ENCODE measurements around the gene CFAP57.

Gene CFAP57

DNA sequence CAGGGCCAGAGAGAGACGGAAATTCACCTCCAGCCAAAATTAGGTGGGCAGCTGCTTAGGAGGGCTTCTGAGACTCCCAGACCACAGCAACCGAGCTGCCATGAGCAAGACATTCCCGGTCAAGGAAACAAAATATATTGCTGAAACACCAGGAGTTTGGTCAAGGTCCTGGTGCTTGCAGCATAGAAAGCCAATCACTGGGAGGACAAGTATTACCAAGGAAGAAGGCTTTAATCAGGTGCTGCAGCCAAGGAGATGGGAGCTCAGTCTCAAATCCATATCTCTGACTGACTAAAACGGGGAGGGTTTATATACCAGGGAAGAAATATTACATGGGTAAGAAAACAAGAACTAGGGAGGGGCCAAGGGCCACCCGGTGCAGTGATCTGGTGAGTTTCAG, 78.9 kb downstream of the CFAP57 start:
- H3K27me3 ChIP-seq (replicated peaks; ENCODE audit: control insufficient read depth, insufficient read depth, low read length, poor library complexity, severe bottlenecking) = no peaks in the 10 kb centered on the region
- H3K9me3 ChIP-seq (ENCODE audit: control insufficient read depth, low read length) = no peaks in the 10 kb centered on the region
- H3K27ac ChIP-seq (ENCODE audit: insufficient read depth, low read length, poor library complexity, severe bottlenecking) = no peak overlapping the region
- no peaks in the 10 kb centered on the region for H3K36me3 ChIP-seq (ENCODE audit: control insufficient read depth, insufficient read depth, low read length)
- H3K4me3 ChIP-seq (ENCODE audit: insufficient read depth, low read depth, low read length, poor library complexity, severe bottlenecking) = no peak overlapping the region
- no peaks in the 10 kb centered on the region for H3K4me1 ChIP-seq (ENCODE audit: control insufficient read depth, insufficient read depth, low read length, poor library complexity, severe bottlenecking)
- DNase-seq = no peak

DNA sequence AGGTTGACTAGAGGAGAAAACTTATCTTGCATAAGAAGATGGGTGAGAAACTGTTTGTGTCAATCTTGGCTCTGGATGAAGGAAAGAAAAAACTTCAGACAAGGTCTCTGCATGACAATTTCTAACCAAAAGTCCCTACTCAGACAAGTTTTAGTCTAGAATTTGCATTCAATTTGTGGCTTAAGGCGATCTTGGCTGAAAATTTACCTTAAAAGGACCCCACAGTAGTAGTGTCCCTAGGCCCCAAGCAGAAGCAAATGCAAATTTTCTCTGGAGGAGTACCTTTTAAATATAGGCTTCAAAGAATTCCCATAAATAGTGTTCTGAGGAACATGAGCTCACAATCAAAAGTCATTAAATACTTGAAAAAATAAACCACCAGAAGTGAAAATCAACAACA, 80.1 kb downstream of the CFAP57 start:
- H3K36me3 ChIP-seq (ENCODE audit: control insufficient read depth, insufficient read depth, low read length) = no peaks in the 10 kb centered on the region
- no peak overlapping the region for H3K27ac ChIP-seq (ENCODE audit: insufficient read depth, low read length, poor library complexity, severe bottlenecking)
- no peaks in the 10 kb centered on the region for H3K9me3 ChIP-seq (ENCODE audit: control insufficient read depth, low read length)
- H3K4me1 ChIP-seq (ENCODE audit: control insufficient read depth, insufficient read depth, low read length, poor library complexity, severe bottlenecking) = no peaks in the 10 kb centered on the region
- H3K27me3 ChIP-seq (replicated peaks; ENCODE audit: control insufficient read depth, insufficient read depth, low read length, poor library complexity, severe bottlenecking) = no peaks in the 10 kb centered on the region
- no peak for DNase-seq
- H3K4me3 ChIP-seq (ENCODE audit: insufficient read depth, low read depth, low read length, poor library complexity, severe bottlenecking) = no peak overlapping the region

DNA sequence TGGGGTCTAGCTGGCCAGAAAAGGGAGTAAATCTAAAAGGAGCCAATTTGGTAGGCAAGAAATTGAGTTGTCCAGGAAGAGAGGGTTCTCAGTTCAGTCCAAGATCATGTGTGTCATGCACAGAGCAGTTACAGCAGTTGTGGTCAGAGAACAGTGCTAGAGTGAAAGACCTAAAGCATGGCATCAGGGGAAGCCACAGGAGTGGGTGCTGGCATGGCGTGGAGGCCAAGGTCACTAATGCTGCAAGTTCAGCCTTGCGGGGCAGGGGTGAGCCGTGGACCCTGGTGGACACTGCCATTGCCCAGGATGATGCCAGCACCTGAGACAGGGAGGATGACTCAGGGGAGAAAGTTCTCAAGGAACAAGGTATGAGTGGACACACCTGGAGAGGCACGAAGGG, 81.0 kb downstream of the CFAP57 start:
- no peak overlapping the region for H3K27ac ChIP-seq (ENCODE audit: insufficient read depth, low read length, poor library complexity, severe bottlenecking)
- H3K9me3 ChIP-seq (ENCODE audit: control insufficient read depth, low read length) = no peaks in the 10 kb centered on the region
- H3K4me1 ChIP-seq (ENCODE audit: control insufficient read depth, insufficient read depth, low read length, poor library complexity, severe bottlenecking) = no peaks in the 10 kb centered on the region
- H3K36me3 ChIP-seq (ENCODE audit: control insufficient read depth, insufficient read depth, low read length) = no peaks in the 10 kb centered on the region
- no peak overlapping the region for H3K4me3 ChIP-seq (ENCODE audit: insufficient read depth, low read depth, low read length, poor library complexity, severe bottlenecking)
- no peaks in the 10 kb centered on the region for H3K27me3 ChIP-seq (replicated peaks; ENCODE audit: control insufficient read depth, insufficient read depth, low read length, poor library complexity, severe bottlenecking)
- no peak for DNase-seq

DNA sequence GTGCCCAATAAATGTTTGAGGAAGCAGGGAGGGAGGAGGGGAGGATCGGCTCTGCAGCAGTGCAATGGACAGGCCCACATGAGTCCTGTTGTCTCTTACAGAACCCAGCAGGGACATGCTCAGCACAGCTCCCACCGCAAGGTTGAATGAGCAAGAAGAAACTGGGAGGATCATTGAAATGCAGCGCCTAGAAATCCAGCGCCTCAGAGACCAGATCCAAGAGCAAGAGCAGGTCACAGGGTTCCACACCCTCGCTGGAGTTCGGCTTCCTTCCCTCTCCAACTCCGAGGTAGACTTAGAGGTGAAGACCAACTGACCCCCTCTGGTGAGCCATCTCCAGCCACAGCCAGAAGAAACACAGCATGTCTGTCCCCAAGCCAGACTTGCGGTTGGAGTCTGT, 81.7 kb downstream of the CFAP57 start:
- H3K9me3 ChIP-seq (ENCODE audit: control insufficient read depth, low read length) = no peaks in the 10 kb centered on the region
- H3K36me3 ChIP-seq (ENCODE audit: control insufficient read depth, insufficient read depth, low read length) = no peaks in the 10 kb centered on the region
- H3K4me1 ChIP-seq (ENCODE audit: control insufficient read depth, insufficient read depth, low read length, poor library complexity, severe bottlenecking) = no peaks in the 10 kb centered on the region
- H3K27me3 ChIP-seq (replicated peaks; ENCODE audit: control insufficient read depth, insufficient read depth, low read length, poor library complexity, severe bottlenecking) = no peaks in the 10 kb centered on the region
- no peak overlapping the region for H3K4me3 ChIP-seq (ENCODE audit: insufficient read depth, low read depth, low read length, poor library complexity, severe bottlenecking)
- H3K27ac ChIP-seq (ENCODE audit: insufficient read depth, low read length, poor library complexity, severe bottlenecking) = no peak overlapping the region
- DNase-seq = no peak

- DNase-seq = no peak
- no peaks in the 10 kb centered on the region for H3K9me3 ChIP-seq (ENCODE audit: control insufficient read depth, low read length)
These were observed 83.5 kb downstream of the CFAP57 start for GRCh38 chr1:43255438-43256210.

DNA sequence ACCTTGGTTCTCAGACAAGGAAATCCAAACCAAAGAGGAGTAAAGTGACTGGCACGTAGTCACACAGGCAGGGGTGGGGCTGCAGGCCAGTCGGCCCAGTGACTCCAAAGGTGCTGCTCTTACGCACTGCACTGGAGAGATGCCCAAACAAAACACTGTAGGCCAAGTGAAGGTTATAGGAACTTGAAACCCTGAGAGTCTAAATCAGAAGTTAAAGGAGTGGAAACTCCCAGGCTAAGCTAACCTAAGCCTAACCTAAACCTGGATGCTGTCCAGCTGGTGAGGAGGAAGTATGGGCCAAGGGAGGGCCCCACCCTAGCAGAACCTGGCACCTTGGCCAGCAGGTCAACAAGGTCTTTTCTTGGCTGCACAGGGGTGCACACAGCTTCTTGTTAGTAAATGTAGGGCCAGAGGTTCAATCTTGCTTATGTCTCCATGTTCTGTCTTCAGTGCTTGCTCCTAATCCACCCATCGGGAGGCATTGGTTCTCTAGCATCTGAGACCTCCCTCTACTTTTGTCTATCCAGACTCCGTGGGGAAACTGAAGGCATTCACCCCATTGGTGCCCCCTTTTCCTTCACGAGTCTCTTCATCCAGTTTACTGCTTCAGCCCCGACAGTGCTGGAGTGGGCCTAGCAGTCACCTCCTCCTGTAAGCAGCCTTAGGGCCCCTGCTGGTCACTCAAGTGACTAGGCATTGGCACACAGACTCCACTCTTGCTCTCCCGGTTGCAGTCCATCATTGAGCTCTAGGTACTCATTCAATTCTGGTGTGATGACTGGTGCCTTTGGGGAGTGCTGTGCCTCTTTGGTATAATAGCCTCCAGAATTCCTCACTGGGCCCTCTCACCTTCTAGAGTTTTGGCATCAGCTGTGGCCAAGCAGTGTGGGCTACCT, 84.8 kb downstream of the CFAP57 start:
- no peaks in the 10 kb centered on the region for H3K9me3 ChIP-seq (ENCODE audit: control insufficient read depth, low read length)
- H3K27me3 ChIP-seq (replicated peaks; ENCODE audit: control insufficient read depth, insufficient read depth, low read length, poor library complexity, severe bottlenecking) = no peaks in the 10 kb centered on the region
- no peaks in the 10 kb centered on the region for H3K36me3 ChIP-seq (ENCODE audit: control insufficient read depth, insufficient read depth, low read length)
- no peak for DNase-seq
- H3K4me1 ChIP-seq (ENCODE audit: control insufficient read depth, insufficient read depth, low read length, poor library complexity, severe bottlenecking) = no peaks in the 10 kb centered on the region
- no peak overlapping the region for H3K27ac ChIP-seq (ENCODE audit: insufficient read depth, low read length, poor library complexity, severe bottlenecking)
- no peak overlapping the region for H3K4me3 ChIP-seq (ENCODE audit: insufficient read depth, low read depth, low read length, poor library complexity, severe bottlenecking)

More at GRCh38 chr1:43255438-43256210, 83.5 kb downstream of the CFAP57 start:
- no peaks in the 10 kb centered on the region for H3K36me3 ChIP-seq (ENCODE audit: control insufficient read depth, insufficient read depth, low read length)
- no peak overlapping the region for H3K27ac ChIP-seq (ENCODE audit: insufficient read depth, low read length, poor library complexity, severe bottlenecking)
- no peaks in the 10 kb centered on the region for H3K27me3 ChIP-seq (replicated peaks; ENCODE audit: control insufficient read depth, insufficient read depth, low read length, poor library complexity, severe bottlenecking)
- no peak overlapping the region for H3K4me3 ChIP-seq (ENCODE audit: insufficient read depth, low read depth, low read length, poor library complexity, severe bottlenecking)
- no peaks in the 10 kb centered on the region for H3K4me1 ChIP-seq (ENCODE audit: control insufficient read depth, insufficient read depth, low read length, poor library complexity, severe bottlenecking)

- Histone ChIP-seq H3K27ac (ENCODE audit: insufficient read depth, low read length, poor library complexity, severe bottlenecking) (no peak overlapping the region), H3K36me3 (ENCODE audit: control insufficient read depth, insufficient read depth, low read length) (no peaks in the 10 kb centered on the region), H3K27me3 (replicated peaks; ENCODE audit: control insufficient read depth, insufficient read depth, low read length, poor library complexity, severe bottlenecking) (no peaks in the 10 kb centered on the region), H3K9me3 (ENCODE audit: control insufficient read depth, low read length) (no peaks in the 10 kb centered on the region), H3K4me1 (ENCODE audit: control insufficient read depth, insufficient read depth, low read length, poor library complexity, severe bottlenecking) (no peaks in the 10 kb centered on the region), H3K4me3 (ENCODE audit: insufficient read depth, low read depth, low read length, poor library complexity, severe bottlenecking) (no peak overlapping the region)
- no peak for DNase-seq
These were observed 86.2 kb downstream of the CFAP57 start for GRCh38 chr1:43258370-43258769.

- no peak for DNase-seq
- Histone ChIP-seq H3K36me3 (ENCODE audit: control insufficient read depth, insufficient read depth, low read length) (no peaks in the 10 kb centered on the region), H3K9me3 (ENCODE audit: control insufficient read depth, low read length) (no peaks in the 10 kb centered on the region), H3K4me3 (ENCODE audit: insufficient read depth, low read depth, low read length, poor library complexity, severe bottlenecking) (no peak overlapping the region), H3K27ac (ENCODE audit: insufficient read depth, low read length, poor library complexity, severe bottlenecking) (no peak overlapping the region), H3K4me1 (ENCODE audit: control insufficient read depth, insufficient read depth, low read length, poor library complexity, severe bottlenecking) (no peaks in the 10 kb centered on the region), H3K27me3 (replicated peaks; ENCODE audit: control insufficient read depth, insufficient read depth, low read length, poor library complexity, severe bottlenecking) (no peaks in the 10 kb centered on the region)
These were observed 93.3 kb downstream of the CFAP57 start for GRCh38 chr1:43265431-43265830.

GRCh38 chr1:43266881-43267280, 94.8 kb downstream of the CFAP57 start:
- Histone ChIP-seq H3K9me3 (ENCODE audit: control insufficient read depth, low read length) (no peaks in the 10 kb centered on the region), H3K4me1 (ENCODE audit: control insufficient read depth, insufficient read depth, low read length, poor library complexity, severe bottlenecking) (no peaks in the 10 kb centered on the region), H3K36me3 (ENCODE audit: control insufficient read depth, insufficient read depth, low read length) (no peaks in the 10 kb centered on the region), H3K27me3 (replicated peaks; ENCODE audit: control insufficient read depth, insufficient read depth, low read length, poor library complexity, severe bottlenecking) (no peaks in the 10 kb centered on the region), H3K4me3 (ENCODE audit: insufficient read depth, low read depth, low read length, poor library complexity, severe bottlenecking) (no peak overlapping the region), H3K27ac (ENCODE audit: insufficient read depth, low read length, poor library complexity, severe bottlenecking) (no peak overlapping the region)
- DNase-seq = no peak

- Histone ChIP-seq H3K4me3 (ENCODE audit: insufficient read depth, low read depth, low read length, poor library complexity, severe bottlenecking) (no peak overlapping the region), H3K4me1 (ENCODE audit: control insufficient read depth, insufficient read depth, low read length, poor library complexity, severe bottlenecking) (no peaks in the 10 kb centered on the region), H3K27ac (ENCODE audit: insufficient read depth, low read length, poor library complexity, severe bottlenecking) (no peak overlapping the region), H3K9me3 (ENCODE audit: control insufficient read depth, low read length) (no peaks in the 10 kb centered on the region), H3K27me3 (replicated peaks; ENCODE audit: control insufficient read depth, insufficient read depth, low read length, poor library complexity, severe bottlenecking) (no peaks in the 10 kb centered on the region), H3K36me3 (ENCODE audit: control insufficient read depth, insufficient read depth, low read length) (no peaks in the 10 kb centered on the region)
- no peak for DNase-seq
These were observed 95.2 kb downstream of the CFAP57 start for GRCh38 chr1:43267291-43267805.

All from effector memory CD4-positive, alpha-beta T cell (primary cell).